22Rv1 (cell line): ENCODE data around the gene HTRA3.

Source experiments
- H3K27ac ChIP-seq: fragments of 450-650 bp; 2 replicates; pipeline ENCODE4 v1.5.1; 2017
- ZFX ChIP-seq: fragments of 450-650 bp; IDR thresholded peaks from 2 replicates; pipeline ENCODE4 v1.6.1; 2017; ENCODE audit warnings: antibody characterized with exemption, borderline replicate concordance
- TF ChIP-seq, protein P1 (sequence below): fragments of 450-650 bp; IDR thresholded peaks from 2 replicates; pipeline ENCODE4 v1.5.1; 2017; ENCODE audit warnings: mild to moderate bottlenecking

HTRA3 gene

GRCh38 chr4:8260656-8261111 is 8.9 kb upstream of the HTRA3 start:
- no peak overlapping the region for H3K27ac ChIP-seq
- no peak for TF ChIP-seq ZFX
- TF ChIP-seq, protein P1, sequence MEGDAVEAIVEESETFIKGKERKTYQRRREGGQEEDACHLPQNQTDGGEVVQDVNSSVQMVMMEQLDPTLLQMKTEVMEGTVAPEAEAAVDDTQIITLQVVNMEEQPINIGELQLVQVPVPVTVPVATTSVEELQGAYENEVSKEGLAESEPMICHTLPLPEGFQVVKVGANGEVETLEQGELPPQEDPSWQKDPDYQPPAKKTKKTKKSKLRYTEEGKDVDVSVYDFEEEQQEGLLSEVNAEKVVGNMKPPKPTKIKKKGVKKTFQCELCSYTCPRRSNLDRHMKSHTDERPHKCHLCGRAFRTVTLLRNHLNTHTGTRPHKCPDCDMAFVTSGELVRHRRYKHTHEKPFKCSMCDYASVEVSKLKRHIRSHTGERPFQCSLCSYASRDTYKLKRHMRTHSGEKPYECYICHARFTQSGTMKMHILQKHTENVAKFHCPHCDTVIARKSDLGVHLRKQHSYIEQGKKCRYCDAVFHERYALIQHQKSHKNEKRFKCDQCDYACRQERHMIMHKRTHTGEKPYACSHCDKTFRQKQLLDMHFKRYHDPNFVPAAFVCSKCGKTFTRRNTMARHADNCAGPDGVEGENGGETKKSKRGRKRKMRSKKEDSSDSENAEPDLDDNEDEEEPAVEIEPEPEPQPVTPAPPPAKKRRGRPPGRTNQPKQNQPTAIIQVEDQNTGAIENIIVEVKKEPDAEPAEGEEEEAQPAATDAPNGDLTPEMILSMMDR, result no peak

GRCh38 chr4:8261851-8262535 is 7.6 kb upstream of the HTRA3 start:
- H3K27ac ChIP-seq, result no peak overlapping the region

DNA sequence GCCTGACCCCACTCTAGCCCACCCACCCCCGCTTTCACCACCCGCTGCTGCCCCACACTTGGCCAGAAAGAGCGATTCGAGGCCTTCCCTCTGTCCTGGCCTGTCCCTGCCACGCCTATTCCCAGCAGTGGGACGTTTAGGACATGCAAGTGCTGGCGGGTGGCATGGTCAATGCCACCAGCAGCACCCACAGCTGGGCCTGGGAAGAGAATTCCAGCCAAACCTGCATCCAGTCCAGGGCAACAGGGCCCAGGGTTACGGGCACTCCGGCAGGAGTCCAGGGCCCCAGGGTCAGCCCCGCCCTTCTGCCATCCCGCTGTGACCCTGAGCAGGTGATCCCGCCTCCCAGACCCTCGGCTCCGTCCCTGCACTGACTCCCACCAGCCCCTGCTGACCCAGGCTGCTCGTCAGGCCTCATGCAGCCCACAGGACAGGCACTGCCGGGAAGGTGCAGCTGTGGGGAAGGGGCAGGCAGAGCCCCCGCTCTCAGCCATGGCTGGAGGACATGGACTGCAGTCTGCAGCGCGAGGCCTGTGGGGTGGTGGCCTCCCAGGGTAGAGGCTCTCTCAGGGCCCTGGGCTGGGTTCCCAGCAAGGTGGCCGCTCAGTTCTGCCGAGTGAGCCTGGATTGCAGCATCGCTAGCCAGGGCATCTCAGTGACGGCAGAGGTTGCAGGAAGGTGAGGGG is 6.8 kb upstream of the HTRA3 start:
- TF ChIP-seq ZFX, result no peak
- TF ChIP-seq, protein P1, result no peak
- H3K27ac ChIP-seq, result no peak overlapping the region

More at GRCh38 chr4:8261851-8262535, 7.6 kb upstream of the HTRA3 start:
- TF ChIP-seq, protein P1, result no peak
- no peak for TF ChIP-seq ZFX

GRCh38 chr4:8263397-8263796 is 6.2 kb upstream of the HTRA3 start:
- TF ChIP-seq, protein P1, result no peak
- no peak for TF ChIP-seq ZFX
- no peak overlapping the region for H3K27ac ChIP-seq

DNA sequence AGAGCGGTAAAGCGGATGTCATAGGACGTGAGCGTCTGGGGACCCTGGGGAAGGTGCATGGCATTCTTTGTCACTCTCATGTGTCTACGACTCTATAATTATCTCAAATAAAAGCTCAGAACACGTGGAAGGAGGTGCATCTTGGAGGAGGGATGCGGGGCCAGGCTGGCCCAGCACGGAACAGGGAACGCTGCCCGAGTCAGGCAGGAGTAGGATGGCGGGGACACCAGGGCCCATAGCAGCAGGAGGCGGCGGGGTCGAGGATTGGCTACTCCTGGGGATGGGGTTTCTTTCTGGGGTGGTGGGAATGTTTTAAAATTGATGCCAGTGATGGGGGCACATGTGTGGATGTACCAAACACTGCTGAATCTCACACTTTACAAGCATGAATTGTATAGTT is 5.4 kb upstream of the HTRA3 start:
- TF ChIP-seq, protein P1, result no peak
- no peak for TF ChIP-seq ZFX
- no peak overlapping the region for H3K27ac ChIP-seq

GRCh38 chr4:8265171-8265929 is 4.2 kb upstream of the HTRA3 start:
- no peak overlapping the region for H3K27ac ChIP-seq
- TF ChIP-seq ZFX, result no peak
- TF ChIP-seq, protein P1, result no peak
